Neural crest cell (in vitro differentiated cells): ENCODE measurements around the gene CDC25A. TPM values are rescaled to one million over a fixed set of nuclear protein-coding genes. Genes with fewer than 3 reads are reported as not detected.

Experiments
- DNase-seq: peaks from one replicate; pipeline ENCODE4 v3.0.0; 2021; ENCODE audit warnings: low read depth, mixed read lengths, low spot score
- H3K27ac Mint-ChIP-seq: one replicate; pipeline ENCODE4 v1.8.0; 2021; ENCODE audit warnings: mild to moderate bottlenecking, mixed read lengths; ENCODE audit not compliant: unreplicated experiment
- H3K27me3 Mint-ChIP-seq: 2 replicates; pipeline ENCODE4 v1.8.0; 2021; ENCODE audit warnings: low read depth, mild to moderate bottlenecking, mixed read lengths
- H3K36me3 Mint-ChIP-seq: 2 replicates; pipeline ENCODE4 v1.8.0; 2021; ENCODE audit warnings: low read depth, mild to moderate bottlenecking, mixed read lengths
- H3K4me1 Mint-ChIP-seq: 2 replicates; pipeline ENCODE4 v1.8.0; 2021; ENCODE audit warnings: mixed read lengths
- H3K4me3 Mint-ChIP-seq: one replicate; pipeline ENCODE4 v1.8.0; 2021; ENCODE audit warnings: mild to moderate bottlenecking, mixed read lengths
- H3K9me3 Mint-ChIP-seq: 2 replicates; pipeline ENCODE4 v1.8.0; 2021; ENCODE audit warnings: mixed read lengths
- CTCF ChIP-seq: fragments of 200-600 bp; sonication (generic); conservative IDR thresholded peaks from 2 replicates; pipeline ENCODE4 v1.5.0; 2021; ENCODE audit warnings: antibody characterized with exemption, mild to moderate bottlenecking
- total RNA-seq: library from RNA; stranded (reverse); gene quantifications from 2 replicates; pipeline ENCODE4 v1.2.1, GENCODE V29; 2021

CDC25A gene
- total RNA-seq, 1 donor from 2014 or later = 63.0 TPM

GRCh38 chr3:48178072-48178471, 10.1 kb downstream of the CDC25A start:
- no peaks in the 10 kb centered on the region for H3K9me3 Mint-ChIP-seq
- no peak for TF ChIP-seq CTCF
- no peak for DNase-seq
- peaks cover 8% of the 10 kb centered on the region for H3K4me1 Mint-ChIP-seq
- no peak overlapping the region for H3K27ac Mint-ChIP-seq
- no peak overlapping the region for H3K4me3 Mint-ChIP-seq
- H3K27me3 Mint-ChIP-seq = no peaks in the 10 kb centered on the region
- H3K36me3 Mint-ChIP-seq = peaks cover 38% of the 10 kb centered on the region

DNA sequence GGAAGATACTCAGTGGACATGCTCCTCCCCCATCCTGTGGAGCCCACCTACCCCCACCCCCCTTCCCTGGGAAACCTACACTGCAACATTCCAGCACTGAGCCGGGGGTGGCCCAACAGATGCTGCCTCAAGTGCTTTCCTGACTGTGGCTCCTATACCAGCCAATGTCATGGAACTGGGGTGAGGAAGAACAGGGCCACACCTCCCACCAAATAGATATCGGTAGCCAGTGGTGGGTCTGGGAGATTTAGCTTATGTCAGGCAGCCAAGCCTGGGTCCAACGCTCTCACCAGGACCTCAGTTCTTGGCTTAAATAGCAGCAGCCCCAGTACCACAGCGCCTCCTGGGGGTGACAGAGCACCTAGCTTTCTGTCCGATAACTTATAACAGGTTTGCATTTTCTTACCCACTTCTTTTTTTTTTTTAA, 30.3 kb downstream of the CDC25A start:
- Mint-ChIP-seq H3K36me3 (peaks cover 7% of the 10 kb centered on the region), H3K4me3 (no peak overlapping the region), H3K27me3 (no peaks in the 10 kb centered on the region), H3K27ac (no peak overlapping the region), H3K4me1 (no peaks in the 10 kb centered on the region), H3K9me3 (no peaks in the 10 kb centered on the region)
- peak; percentile 59 for DNase-seq
- peak; percentile 74 for TF ChIP-seq CTCF

DNA sequence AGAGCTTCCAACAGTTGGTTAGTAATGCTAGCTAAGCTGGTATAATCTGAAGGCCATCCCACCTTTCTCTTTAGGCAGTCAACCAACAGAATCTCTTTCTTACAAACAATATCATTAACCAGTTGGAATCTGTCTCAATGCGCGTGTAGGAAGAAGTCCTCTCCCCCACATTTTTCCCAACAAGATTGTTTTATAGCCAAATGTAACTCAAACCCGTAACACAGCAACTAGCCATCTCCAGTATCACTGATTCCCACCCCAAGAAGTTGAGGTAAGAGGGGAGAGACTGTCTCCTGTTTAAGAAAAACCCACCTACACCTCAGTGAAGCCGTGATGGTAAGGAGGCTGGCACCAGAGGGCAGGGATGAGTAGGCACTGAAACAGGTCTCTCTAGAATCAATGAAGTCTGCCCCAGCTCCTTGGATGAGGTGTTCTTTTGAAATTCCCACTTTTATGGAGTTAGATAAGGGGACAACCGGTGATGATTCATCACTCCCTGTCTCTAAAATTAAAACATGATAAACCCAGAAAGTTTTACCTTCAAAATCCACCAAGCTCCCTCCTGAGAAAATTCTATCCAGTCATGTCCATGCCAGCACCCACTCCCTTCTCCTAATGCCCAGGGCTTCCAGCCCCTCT, 30.9 kb downstream of the CDC25A start:
- H3K4me3 Mint-ChIP-seq = no peak overlapping the region
- DNase-seq = no peak
- TF ChIP-seq CTCF = no peak
- H3K27ac Mint-ChIP-seq = peak overlapping the region; percentile 47
- no peaks in the 10 kb centered on the region for H3K4me1 Mint-ChIP-seq
- H3K9me3 Mint-ChIP-seq = no peaks in the 10 kb centered on the region
- H3K36me3 Mint-ChIP-seq = peaks cover 7% of the 10 kb centered on the region
- no peaks in the 10 kb centered on the region for H3K27me3 Mint-ChIP-seq

GRCh38 chr3:48156163-48156562, 32.1 kb downstream of the CDC25A start:
- H3K4me3 Mint-ChIP-seq = no peak overlapping the region
- no peak for DNase-seq
- no peak for TF ChIP-seq CTCF
- H3K36me3 Mint-ChIP-seq = peaks cover 7% of the 10 kb centered on the region
- H3K27me3 Mint-ChIP-seq = no peaks in the 10 kb centered on the region
- no peaks in the 10 kb centered on the region for H3K9me3 Mint-ChIP-seq
- no peak overlapping the region for H3K27ac Mint-ChIP-seq
- peaks cover 6% of the 10 kb centered on the region for H3K4me1 Mint-ChIP-seq

- Mint-ChIP-seq H3K27ac (no peak overlapping the region), H3K9me3 (no peaks in the 10 kb centered on the region), H3K27me3 (no peaks in the 10 kb centered on the region), H3K4me3 (no peak overlapping the region), H3K36me3 (peaks cover 7% of the 10 kb centered on the region), H3K4me1 (peaks cover 9% of the 10 kb centered on the region)
- no peak for TF ChIP-seq CTCF
- DNase-seq = no peak
Measured at GRCh38 chr3:48155122-48155521, 33.1 kb downstream of the CDC25A start.
